Globus pallidus (tissue), 1 donor: ENCODE data around the gene NDRG2.

Source experiments
- DNase-seq: peaks from one replicate; pipeline ENCODE4 v3.0.0-alpha.2; 2015; ENCODE audit warnings: low spot score

The NDRG2 gene

GRCh38 chr14:21024585-21025370, at the start of gene NDRG2:
Gene NDRG2, minus strand, starts transcription at chr14:21025061. Its CDS starts 1,746 bp downstream, at chr14:21023315.
- DNase-seq: peak; percentile 88

- DNase-seq: no peak
Measured at GRCh38 chr14:21073921-21074320, 49.1 kb upstream of the NDRG2 start.

- DNase-seq: no peak
Measured at GRCh38 chr14:21072781-21073339, 48.0 kb upstream of the NDRG2 start.

GRCh38 chr14:21072031-21072473, 47.2 kb upstream of the NDRG2 start:
- peak; percentile 54 for DNase-seq

GRCh38 chr14:21071225-21072030, 46.6 kb upstream of the NDRG2 start:
- DNase-seq: peak; percentile 79

GRCh38 chr14:21070610-21071224, 45.9 kb upstream of the NDRG2 start:
- DNase-seq: no peak

GRCh38 chr14:21070083-21070609, 45.3 kb upstream of the NDRG2 start, which contains the start of gene ARHGEF40:
Gene ARHGEF40, plus strand, starts transcription at chr14:21070304. Its CDS starts 93 bp downstream, at chr14:21070397.
- DNase-seq: peak; percentile 84

- DNase-seq: peak; percentile 87
Measured at GRCh38 chr14:21069388-21070082, 44.7 kb upstream of the NDRG2 start.

- DNase-seq: peak; percentile 67
Measured at GRCh38 chr14:21068521-21069387, 43.9 kb upstream of the NDRG2 start.

- no peak for DNase-seq
Measured at GRCh38 chr14:21066882-21067502, 42.1 kb upstream of the NDRG2 start.

- DNase-seq: no peak
Measured at GRCh38 chr14:21063479-21063878, 38.6 kb upstream of the NDRG2 start.

- DNase-seq: no peak
Measured at GRCh38 chr14:21061347-21061668, 36.4 kb upstream of the NDRG2 start.

- DNase-seq: no peak
Measured at GRCh38 chr14:21060614-21061346, 35.9 kb upstream of the NDRG2 start.

- peak; percentile 52 for DNase-seq
Measured at GRCh38 chr14:21059842-21060613, 35.2 kb upstream of the NDRG2 start.

- DNase-seq: no peak
Measured at GRCh38 chr14:21058903-21059302, 34.0 kb upstream of the NDRG2 start.

- no peak for DNase-seq
Measured at GRCh38 chr14:21057803-21058675, 33.2 kb upstream of the NDRG2 start, which contains the start of gene RNASE8. Gene RNASE8, plus strand, starts transcription at chr14:21057822. Its CDS starts 71 bp downstream, at chr14:21057893.

- DNase-seq: no peak
Measured at GRCh38 chr14:21056520-21057163, 31.8 kb upstream of the NDRG2 start.
